Right ventricle myocardium inferior (tissue), 1 donor: ENCODE results near the gene PRKACG. TPM values are rescaled to one million over a fixed set of nuclear protein-coding genes. Genes with fewer than 3 reads are reported as not detected.

Source experiments
- ATAC-seq: fragments of 200-7000 bp; cut with Tn5 transposase; one replicate; pipeline ENCODE4 v1.9.1; 2020; ENCODE audit warnings: mild to moderate bottlenecking, moderate library complexity
- DNase-seq: peaks from one replicate; pipeline ENCODE4 v3.0.0; 2021; ENCODE audit errors: missing footprints
- intact Hi-C: fragments of 100-400 bp; cut with DNase I; formaldehyde crosslinking; loops from one replicate; pipeline ENCODE4 v1.11.0; 2022
- total RNA-seq: library from RNA; stranded (reverse); fragmentation: NEBNext Ultra II Directional; extraction: Animal tissue kit (Norgen Biotek cat#: 25700); gene quantifications from one replicate; pipeline ENCODE4 v1.2.1, GENCODE V29; 2021
- donor health status: DM: no; HTN: yes; CAD: no; lungs with severe emphysema.

PRKACG gene
- total RNA-seq, 1 donor from 2014 or later, result not detected

- intact Hi-C loops, result no loop called here
- DNase-seq (no peak), ATAC-seq (no peak)
Measured at GRCh38 chr9:68969538-68969937, 44.4 kb downstream of the PRKACG start.

GRCh38 chr9:68967800-68968199 lies 46.1 kb downstream of the PRKACG start:
- no peak for ATAC-seq
- DNase-seq, result no peak
- intact Hi-C loops, result no loop called here

GRCh38 chr9:68966496-68966944 lies 47.4 kb downstream of the PRKACG start:
- intact Hi-C loops, result no loop called here
- DNase-seq (no peak), ATAC-seq (no peak)

- intact Hi-C loops, result no loop called here
- no peak for DNase-seq
- no peak for ATAC-seq
Measured at GRCh38 chr9:68964765-68965164, 49.1 kb downstream of the PRKACG start.

- intact Hi-C loops, result no loop called here
- DNase-seq, result no peak
- no peak for ATAC-seq
Measured at GRCh38 chr9:68964102-68964541, 49.8 kb downstream of the PRKACG start.

GRCh38 chr9:68963416-68963815 lies 50.5 kb downstream of the PRKACG start:
- DNase-seq (no peak), ATAC-seq (no peak)
- intact Hi-C loops, result no loop called here

Other genes with a start within 250 kb of the PRKACG start
- 36.6 TPM for gene FXN, start 21.6 kb upstream of the PRKACG start, total RNA-seq
- gene TJP2, start 160.2 kb upstream of the PRKACG start, total RNA-seq, result 110 TPM